ENCODE results near the gene AMPD3. TPM values are rescaled to one million over a fixed set of nuclear protein-coding genes. Genes with fewer than 3 reads are reported as not detected.

Gene AMPD3
- polyA plus RNA-seq, 1 donor from 2014 or later, result not detected

GRCh38 chr11:10415817-10416392 is 39.2 kb upstream of the AMPD3 start:
- Histone ChIP-seq H3K79me2 (replicated peaks; ENCODE audit: insufficient read depth, low read length) (no peaks in the 10 kb centered on the region), H3F3A (ENCODE audit: insufficient read depth, low read length, poor library complexity, severe bottlenecking) (no peaks in the 10 kb centered on the region), H3K4me3 (ENCODE audit: low read length) (no peak overlapping the region), H3K4me2 (ENCODE audit: low read length) (no peak overlapping the region), H3K9ac (ENCODE audit: low read length) (no peak overlapping the region), H3K9me2 (ENCODE audit: insufficient read depth, low read length) (no peaks in the 10 kb centered on the region), H4K20me1 (ENCODE audit: insufficient read depth) (no peaks in the 10 kb centered on the region), H3K27me3 (ENCODE audit: insufficient read depth, low read depth, low read length) (no peaks in the 10 kb centered on the region), H3K9me3 (ENCODE audit: low read length) (no peaks in the 10 kb centered on the region), H3K36me3 (ENCODE audit: insufficient read depth, low read length) (no peaks in the 10 kb centered on the region), H2AFZ (ENCODE audit: low read depth, low read length) (no peak overlapping the region), H3K27ac (ENCODE audit: low read length) (no peak overlapping the region)
- TF ChIP-seq TAF1 (IDR thresholded peaks at IDR 0.05; ENCODE audit: low read depth) (no peak), POLR2AphosphoS5 (IDR thresholded peaks at IDR 0.05) (no peak), EP300 (conservative IDR thresholded peaks at IDR 0.05; ENCODE audit: poor library complexity, severe bottlenecking) (no peak)

GRCh38 chr11:10418259-10418949 is 36.7 kb upstream of the AMPD3 start:
- TF ChIP-seq, protein P1, sequence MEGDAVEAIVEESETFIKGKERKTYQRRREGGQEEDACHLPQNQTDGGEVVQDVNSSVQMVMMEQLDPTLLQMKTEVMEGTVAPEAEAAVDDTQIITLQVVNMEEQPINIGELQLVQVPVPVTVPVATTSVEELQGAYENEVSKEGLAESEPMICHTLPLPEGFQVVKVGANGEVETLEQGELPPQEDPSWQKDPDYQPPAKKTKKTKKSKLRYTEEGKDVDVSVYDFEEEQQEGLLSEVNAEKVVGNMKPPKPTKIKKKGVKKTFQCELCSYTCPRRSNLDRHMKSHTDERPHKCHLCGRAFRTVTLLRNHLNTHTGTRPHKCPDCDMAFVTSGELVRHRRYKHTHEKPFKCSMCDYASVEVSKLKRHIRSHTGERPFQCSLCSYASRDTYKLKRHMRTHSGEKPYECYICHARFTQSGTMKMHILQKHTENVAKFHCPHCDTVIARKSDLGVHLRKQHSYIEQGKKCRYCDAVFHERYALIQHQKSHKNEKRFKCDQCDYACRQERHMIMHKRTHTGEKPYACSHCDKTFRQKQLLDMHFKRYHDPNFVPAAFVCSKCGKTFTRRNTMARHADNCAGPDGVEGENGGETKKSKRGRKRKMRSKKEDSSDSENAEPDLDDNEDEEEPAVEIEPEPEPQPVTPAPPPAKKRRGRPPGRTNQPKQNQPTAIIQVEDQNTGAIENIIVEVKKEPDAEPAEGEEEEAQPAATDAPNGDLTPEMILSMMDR (IDR thresholded peaks at IDR 0.05; ENCODE audit: poor library complexity, severe bottlenecking), result no peak
- TF ChIP-seq TAF1 (IDR thresholded peaks at IDR 0.05; ENCODE audit: low read depth) (no peak), SMC3 (conservative IDR thresholded peaks at IDR 0.05; ENCODE audit: poor library complexity) (no peak), RAD21 (conservative IDR thresholded peaks at IDR 0.05) (no peak), EZH2 (IDR thresholded peaks at IDR 0.05; ENCODE audit: borderline replicate concordance, insufficient read depth, low read length, poor library complexity, severe bottlenecking) (no peak), POLR2AphosphoS5 (IDR thresholded peaks at IDR 0.05) (no peak), EP300 (conservative IDR thresholded peaks at IDR 0.05; ENCODE audit: poor library complexity, severe bottlenecking) (no peak), MXI1 (conservative IDR thresholded peaks at IDR 0.05; ENCODE audit: poor library complexity, severe bottlenecking) (no peak)
- TF ChIP-seq, protein P2, sequence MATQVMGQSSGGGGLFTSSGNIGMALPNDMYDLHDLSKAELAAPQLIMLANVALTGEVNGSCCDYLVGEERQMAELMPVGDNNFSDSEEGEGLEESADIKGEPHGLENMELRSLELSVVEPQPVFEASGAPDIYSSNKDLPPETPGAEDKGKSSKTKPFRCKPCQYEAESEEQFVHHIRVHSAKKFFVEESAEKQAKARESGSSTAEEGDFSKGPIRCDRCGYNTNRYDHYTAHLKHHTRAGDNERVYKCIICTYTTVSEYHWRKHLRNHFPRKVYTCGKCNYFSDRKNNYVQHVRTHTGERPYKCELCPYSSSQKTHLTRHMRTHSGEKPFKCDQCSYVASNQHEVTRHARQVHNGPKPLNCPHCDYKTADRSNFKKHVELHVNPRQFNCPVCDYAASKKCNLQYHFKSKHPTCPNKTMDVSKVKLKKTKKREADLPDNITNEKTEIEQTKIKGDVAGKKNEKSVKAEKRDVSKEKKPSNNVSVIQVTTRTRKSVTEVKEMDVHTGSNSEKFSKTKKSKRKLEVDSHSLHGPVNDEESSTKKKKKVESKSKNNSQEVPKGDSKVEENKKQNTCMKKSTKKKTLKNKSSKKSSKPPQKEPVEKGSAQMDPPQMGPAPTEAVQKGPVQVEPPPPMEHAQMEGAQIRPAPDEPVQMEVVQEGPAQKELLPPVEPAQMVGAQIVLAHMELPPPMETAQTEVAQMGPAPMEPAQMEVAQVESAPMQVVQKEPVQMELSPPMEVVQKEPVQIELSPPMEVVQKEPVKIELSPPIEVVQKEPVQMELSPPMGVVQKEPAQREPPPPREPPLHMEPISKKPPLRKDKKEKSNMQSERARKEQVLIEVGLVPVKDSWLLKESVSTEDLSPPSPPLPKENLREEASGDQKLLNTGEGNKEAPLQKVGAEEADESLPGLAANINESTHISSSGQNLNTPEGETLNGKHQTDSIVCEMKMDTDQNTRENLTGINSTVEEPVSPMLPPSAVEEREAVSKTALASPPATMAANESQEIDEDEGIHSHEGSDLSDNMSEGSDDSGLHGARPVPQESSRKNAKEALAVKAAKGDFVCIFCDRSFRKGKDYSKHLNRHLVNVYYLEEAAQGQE (IDR thresholded peaks at IDR 0.05; ENCODE audit: borderline replicate concordance), result no peak
- Histone ChIP-seq H3K9me2 (ENCODE audit: insufficient read depth, low read length) (no peaks in the 10 kb centered on the region), H3F3A (ENCODE audit: insufficient read depth, low read length, poor library complexity, severe bottlenecking) (no peaks in the 10 kb centered on the region), H3K9me3 (ENCODE audit: low read length) (no peaks in the 10 kb centered on the region), H3K9ac (ENCODE audit: low read length) (no peak overlapping the region), H3K4me2 (ENCODE audit: low read length) (no peak overlapping the region), H2AFZ (ENCODE audit: low read depth, low read length) (no peak overlapping the region), H4K20me1 (ENCODE audit: insufficient read depth) (no peaks in the 10 kb centered on the region), H3K27ac (ENCODE audit: low read length) (no peak overlapping the region), H3K27me3 (ENCODE audit: insufficient read depth, low read depth, low read length) (no peaks in the 10 kb centered on the region), H3K79me2 (replicated peaks; ENCODE audit: insufficient read depth, low read length) (no peaks in the 10 kb centered on the region), H3K36me3 (ENCODE audit: insufficient read depth, low read length) (no peaks in the 10 kb centered on the region), H3K4me3 (ENCODE audit: low read length) (no peak overlapping the region)

Measured in neural cell (in vitro differentiated cells).